ENCODE data around the gene PNMA8A.

The PNMA8A gene

DNA sequence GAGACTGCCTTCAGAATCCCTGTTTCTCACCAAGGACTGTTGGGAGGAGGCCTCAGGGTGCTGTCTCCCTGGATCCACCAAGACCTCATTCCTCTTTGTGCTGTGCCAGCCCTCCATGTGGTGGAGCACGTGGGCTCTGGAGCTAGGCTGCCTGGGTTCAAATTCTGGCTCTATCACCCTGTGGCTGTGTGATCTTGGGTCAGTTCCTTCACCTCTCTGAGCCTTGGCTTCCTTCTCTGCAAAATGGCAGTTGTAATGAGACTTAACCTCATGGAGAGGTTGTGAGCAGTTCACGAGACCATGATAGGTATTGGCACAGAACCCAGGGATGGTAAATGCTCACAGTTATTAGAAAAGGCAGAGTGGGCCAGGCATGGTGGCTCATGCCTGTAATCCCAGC lies 49.0 kb downstream of the PNMA8A start:
- peaks cover 13% of the 10 kb centered on the region for H3K27me3 ChIP-seq (replicated peaks; ENCODE audit: control insufficient read depth, insufficient read depth, low read length, poor library complexity, severe bottlenecking)
- H3K4me1 ChIP-seq (ENCODE audit: control insufficient read depth, insufficient read depth, low read length, poor library complexity, severe bottlenecking): no peaks in the 10 kb centered on the region
- no peak overlapping the region for H3K4me3 ChIP-seq (ENCODE audit: insufficient read depth, low read depth, low read length, poor library complexity, severe bottlenecking)
- no peaks in the 10 kb centered on the region for H3K36me3 ChIP-seq (ENCODE audit: control insufficient read depth, insufficient read depth, low read length)
- no peak overlapping the region for H3K27ac ChIP-seq (ENCODE audit: insufficient read depth, low read length, poor library complexity, severe bottlenecking)
- no peak for DNase-seq
- no peaks in the 10 kb centered on the region for H3K9me3 ChIP-seq (ENCODE audit: control insufficient read depth, low read length)

- H3K27me3 ChIP-seq (replicated peaks; ENCODE audit: control insufficient read depth, insufficient read depth, low read length, poor library complexity, severe bottlenecking): peaks cover 6% of the 10 kb centered on the region
- no peaks in the 10 kb centered on the region for H3K36me3 ChIP-seq (ENCODE audit: control insufficient read depth, insufficient read depth, low read length)
- no peaks in the 10 kb centered on the region for H3K9me3 ChIP-seq (ENCODE audit: control insufficient read depth, low read length)
- H3K4me3 ChIP-seq (ENCODE audit: insufficient read depth, low read depth, low read length, poor library complexity, severe bottlenecking): no peak overlapping the region
- H3K4me1 ChIP-seq (ENCODE audit: control insufficient read depth, insufficient read depth, low read length, poor library complexity, severe bottlenecking): peaks cover 5% of the 10 kb centered on the region
- no peak overlapping the region for H3K27ac ChIP-seq (ENCODE audit: insufficient read depth, low read length, poor library complexity, severe bottlenecking)
- no peak for DNase-seq
Measured at GRCh38 chr19:46420056-46420455, 51.3 kb downstream of the PNMA8A start.

Measured in effector memory CD4-positive, alpha-beta T cell (primary cell).